Putamen (tissue), 1 donor: ENCODE results near the gene MOB1B.
"Not testable (repeated sequence)": the region's sequence is repeated elsewhere in the genome, so short reads cannot be mapped to it uniquely, and the experiment has no call there.

Experiments used
- DNase-seq: peaks from one replicate; pipeline ENCODE4 v3.0.0-alpha.2; 2016; ENCODE audit warnings: low spot score

Gene MOB1B

DNA sequence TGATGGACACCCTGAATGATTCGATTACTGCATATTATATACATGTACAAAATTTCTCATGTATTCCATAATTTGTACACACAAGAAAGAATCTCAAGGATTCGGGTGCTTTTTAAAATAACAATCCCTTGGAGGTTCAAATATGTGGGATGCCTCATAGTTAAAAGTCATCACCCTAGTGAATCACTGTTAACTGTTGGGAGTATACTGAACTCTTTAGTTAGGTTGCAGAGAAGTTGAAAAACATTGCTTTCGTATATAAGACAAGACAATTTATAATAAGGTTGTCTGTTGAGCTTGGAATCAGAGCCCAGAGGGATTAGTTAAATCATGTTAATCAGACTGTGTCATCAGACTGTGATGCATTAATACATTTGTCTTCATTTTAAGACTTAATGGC is 106.9 kb downstream of the MOB1B start:
- DNase-seq: no peak

DNA sequence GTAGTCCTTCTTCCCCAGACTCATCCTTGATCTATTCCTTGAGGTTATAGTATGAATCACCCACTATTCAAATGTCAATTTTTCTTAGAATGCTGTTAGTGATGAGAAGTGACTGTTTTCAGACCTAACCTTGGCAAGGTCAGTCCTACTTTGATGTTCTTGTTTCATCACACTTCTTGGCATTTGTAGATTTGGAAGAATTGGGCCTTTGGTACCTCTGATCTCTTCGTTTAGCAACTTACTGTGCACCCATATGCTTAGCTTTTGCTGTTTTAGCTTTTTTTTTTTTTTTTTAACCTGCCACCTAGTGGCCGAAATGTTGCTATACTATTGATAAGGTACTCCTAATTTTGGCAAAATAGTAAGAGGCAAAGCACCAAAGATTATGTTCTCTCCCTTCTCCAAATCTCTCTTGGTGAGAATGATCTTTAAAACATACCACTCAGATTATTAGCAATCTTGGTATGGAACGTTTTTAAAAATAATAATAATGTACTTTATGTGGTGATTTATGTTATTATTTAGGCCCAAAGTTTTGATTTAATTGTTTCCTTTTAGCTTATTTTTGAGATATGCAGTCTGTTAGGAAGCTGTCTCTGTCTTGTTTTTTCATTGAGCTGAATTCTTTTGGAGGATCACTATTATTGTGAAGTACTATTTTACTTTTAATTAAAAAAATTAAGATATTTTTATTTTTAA is 107.9 kb downstream of the MOB1B start:
- DNase-seq: no peak

DNA sequence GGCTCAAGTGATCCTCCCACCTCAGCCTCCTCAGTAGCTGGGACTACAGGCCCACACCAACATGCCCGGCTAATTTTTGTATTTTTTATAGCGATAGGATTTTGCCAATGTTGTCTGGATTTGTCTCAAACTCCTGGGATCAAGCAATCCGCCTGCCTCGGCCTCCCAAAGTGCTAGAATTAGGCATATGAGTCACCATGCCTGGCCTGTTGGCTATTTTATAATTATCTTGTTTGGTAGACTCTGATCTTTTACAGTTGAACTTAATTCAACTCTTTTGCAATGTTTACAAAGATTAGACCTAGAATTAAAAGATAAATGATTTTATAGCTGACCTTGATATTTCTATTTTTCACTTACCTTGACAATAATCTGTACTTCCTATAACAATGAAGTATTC is 109.3 kb downstream of the MOB1B start:
- no peak for DNase-seq

DNA sequence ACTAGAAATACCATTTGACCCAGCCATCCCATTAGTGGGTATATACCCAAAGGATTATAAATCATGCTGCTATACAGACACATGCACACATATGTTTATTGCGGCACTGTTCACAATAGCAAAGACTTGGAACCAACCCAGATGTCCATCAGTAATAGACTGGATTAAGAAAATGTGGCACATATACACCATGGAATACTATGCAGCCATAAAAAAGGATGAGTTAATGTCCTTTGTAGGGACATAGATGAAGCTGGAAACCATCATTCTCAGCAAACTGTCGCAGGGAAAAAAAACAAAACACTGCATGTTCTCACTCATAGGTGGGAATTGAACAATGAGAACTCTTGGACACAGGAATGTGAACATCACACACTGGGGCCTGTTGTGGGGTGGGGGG is 115.2 kb downstream of the MOB1B start:
- DNase-seq: not testable (repeated sequence)

DNA sequence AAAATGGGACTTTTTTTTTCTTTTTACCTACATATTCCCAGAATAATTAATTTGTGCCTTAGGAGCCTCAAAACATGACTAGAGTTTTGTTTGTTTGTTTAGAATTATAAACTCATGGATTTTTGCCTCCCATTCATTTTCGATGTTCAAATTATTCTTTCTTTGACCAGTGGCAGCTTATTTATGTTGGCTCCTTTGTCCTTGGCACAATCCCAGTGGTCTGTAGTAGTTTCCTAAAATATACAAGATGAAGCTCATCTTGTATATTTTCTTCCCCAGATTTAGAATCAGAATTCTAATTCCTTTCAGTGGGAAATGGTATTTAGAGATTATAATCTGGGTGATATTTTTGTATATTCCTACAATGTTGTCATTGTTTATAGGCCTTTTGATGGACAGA is 118.4 kb downstream of the MOB1B start:
- no peak for DNase-seq

DNA sequence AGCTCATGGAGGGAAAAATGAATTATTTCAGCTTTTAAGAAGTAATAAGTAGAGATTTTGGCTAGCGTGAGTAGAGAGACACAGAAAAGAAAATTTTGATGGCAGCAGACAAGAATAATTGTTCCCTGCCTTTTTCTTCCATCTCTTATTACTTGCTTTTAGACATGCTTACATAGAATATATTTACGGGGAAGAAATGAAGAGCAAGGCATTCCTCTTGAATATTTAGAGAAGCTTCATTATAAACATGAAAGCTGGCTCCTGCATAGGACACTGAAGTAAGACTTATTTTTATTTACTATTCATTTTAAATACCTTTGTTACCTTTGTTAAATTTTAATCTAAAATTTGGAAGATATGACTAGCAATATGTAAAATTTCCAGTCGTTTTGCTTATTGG is 123.5 kb downstream of the MOB1B start:
- no peak for DNase-seq

DNA sequence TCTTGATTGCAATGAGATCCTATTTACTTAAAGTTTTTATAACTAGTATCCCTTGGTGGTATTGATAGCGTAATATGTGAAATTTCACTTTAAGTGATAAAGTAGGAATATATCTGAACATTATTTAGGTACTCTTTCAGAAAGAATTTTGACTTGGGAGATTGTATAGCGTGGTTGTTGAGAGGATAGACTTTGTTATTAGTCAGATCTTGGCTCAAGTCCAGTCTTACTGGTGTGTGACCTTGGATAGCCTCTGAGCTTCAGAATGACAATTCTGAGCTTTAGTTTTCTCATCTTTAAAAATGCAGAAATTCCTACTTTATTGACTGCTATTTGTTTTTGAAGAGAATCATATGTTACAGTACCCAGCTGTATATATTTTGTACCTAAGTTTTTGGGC is 123.9 kb downstream of the MOB1B start:
- DNase-seq: peak; percentile 14

DNA sequence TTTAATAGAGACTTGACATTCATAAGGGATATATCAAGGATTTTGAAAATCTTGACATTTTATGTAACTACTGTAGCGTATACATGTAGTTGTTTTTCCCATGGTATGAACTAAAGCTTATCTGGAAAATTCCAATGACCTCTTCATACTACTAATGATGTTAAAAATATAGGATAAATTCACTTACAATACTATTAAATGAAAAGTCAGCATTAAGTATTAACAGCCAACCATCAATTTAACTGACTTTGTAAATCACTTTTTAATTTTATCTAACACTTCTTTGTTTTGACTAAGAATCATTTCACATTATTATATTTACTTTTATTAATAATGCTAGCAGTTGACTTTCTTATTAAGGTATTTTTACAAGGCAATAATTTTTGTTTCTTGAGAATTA is 125.4 kb downstream of the MOB1B start:
- no peak for DNase-seq

DNA sequence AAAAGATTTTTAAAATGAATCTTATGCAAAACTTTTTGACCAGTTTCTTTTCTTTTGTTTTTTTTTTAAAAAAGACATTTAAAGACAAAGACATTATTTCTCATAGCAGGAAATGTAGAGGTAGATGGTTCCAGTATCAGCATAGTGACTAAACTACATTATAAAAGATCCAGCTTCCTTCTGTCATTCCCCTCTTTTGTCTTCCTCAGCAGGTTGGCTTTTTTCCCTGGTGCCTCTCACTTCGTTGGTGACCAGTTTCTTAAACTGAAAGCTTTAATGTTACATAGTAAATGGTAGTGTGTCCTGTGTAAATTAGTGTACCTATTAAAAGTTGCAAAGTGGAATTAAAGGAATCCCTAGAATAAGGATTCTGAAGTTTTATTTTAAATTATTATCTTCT is 127.3 kb downstream of the MOB1B start:
- no peak for DNase-seq

DNA sequence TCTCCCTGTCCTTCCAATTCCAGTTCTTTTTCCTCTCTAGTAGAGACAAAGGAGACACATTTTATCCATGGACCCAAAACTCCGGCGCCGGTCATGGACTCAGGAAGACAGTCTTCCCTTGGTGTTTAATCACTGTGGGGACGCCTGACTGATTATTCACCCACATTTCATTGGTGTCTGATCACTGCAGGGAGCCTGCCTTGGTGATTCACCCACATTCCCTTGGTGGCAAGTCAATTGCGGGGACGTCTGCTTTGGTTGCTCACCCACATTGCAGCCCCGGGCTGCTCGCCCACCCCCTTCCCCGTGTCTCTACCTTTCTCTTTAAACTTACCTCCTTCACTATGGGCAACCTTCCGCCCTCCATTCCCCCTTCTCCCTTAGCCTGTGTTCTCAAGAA is 129.9 kb downstream of the MOB1B start:
- DNase-seq: not testable (repeated sequence)
